ENCODE results near the gene WNT10A. TPM values are rescaled to one million over a fixed set of nuclear protein-coding genes. Genes with fewer than 3 reads are reported as not detected.

The WNT10A gene
- total RNA-seq, 1 donor from 2014 or later = 2.4 TPM

- FAIRE-seq (no peak), DNase-seq (ENCODE audit: low read depth) (no peak)
- TF ChIP-seq, protein P1, sequence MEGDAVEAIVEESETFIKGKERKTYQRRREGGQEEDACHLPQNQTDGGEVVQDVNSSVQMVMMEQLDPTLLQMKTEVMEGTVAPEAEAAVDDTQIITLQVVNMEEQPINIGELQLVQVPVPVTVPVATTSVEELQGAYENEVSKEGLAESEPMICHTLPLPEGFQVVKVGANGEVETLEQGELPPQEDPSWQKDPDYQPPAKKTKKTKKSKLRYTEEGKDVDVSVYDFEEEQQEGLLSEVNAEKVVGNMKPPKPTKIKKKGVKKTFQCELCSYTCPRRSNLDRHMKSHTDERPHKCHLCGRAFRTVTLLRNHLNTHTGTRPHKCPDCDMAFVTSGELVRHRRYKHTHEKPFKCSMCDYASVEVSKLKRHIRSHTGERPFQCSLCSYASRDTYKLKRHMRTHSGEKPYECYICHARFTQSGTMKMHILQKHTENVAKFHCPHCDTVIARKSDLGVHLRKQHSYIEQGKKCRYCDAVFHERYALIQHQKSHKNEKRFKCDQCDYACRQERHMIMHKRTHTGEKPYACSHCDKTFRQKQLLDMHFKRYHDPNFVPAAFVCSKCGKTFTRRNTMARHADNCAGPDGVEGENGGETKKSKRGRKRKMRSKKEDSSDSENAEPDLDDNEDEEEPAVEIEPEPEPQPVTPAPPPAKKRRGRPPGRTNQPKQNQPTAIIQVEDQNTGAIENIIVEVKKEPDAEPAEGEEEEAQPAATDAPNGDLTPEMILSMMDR (IDR thresholded peaks at IDR 0.05; ENCODE audit: insufficient read depth, low read length, severe bottlenecking) = no peak
- peaks cover 45% of the 10 kb centered on the region for H3K27me3 ChIP-seq (ENCODE audit: control insufficient read depth, insufficient read depth, low read length)
- H3K4me3 ChIP-seq (ENCODE audit: low read depth, low read length) = no peak overlapping the region
- H3K36me3 ChIP-seq (ENCODE audit: control insufficient read depth, insufficient read depth, low read length) = no peaks in the 10 kb centered on the region
Observed at GRCh38 chr2:218863021-218863520, 17.6 kb upstream of the WNT10A start.

- TF ChIP-seq, protein P1 (IDR thresholded peaks at IDR 0.05; ENCODE audit: insufficient read depth, low read length, severe bottlenecking) = no peak
- Histone ChIP-seq H3K27me3 (ENCODE audit: control insufficient read depth, insufficient read depth, low read length) (peaks cover 28% of the 10 kb centered on the region), H3K36me3 (ENCODE audit: control insufficient read depth, insufficient read depth, low read length) (no peaks in the 10 kb centered on the region), H3K4me3 (ENCODE audit: low read depth, low read length) (no peak overlapping the region)
- FAIRE-seq = no peak
- no peak for DNase-seq (ENCODE audit: low read depth)
Observed at GRCh38 chr2:218865396-218865795, 15.3 kb upstream of the WNT10A start.

DNA sequence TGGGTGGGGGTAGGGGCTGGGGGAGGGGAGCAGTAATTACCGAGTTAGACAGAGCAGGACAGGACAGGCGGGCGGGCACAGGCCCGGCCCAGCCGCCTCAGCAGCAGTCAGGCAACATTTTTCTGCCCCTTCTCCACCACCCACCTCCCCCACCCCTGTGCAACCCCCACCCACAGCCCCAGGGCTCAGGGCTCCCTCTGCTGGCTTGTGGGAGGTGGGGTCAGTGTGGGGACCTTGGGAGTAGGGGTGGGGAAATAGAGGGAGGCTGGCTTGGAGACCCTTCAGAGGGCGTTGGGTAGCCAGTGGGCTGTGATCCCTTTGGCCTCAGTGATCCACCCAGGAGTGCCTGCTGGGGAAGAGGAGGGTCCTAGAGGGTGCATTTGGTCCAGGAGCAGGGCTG lies 14.7 kb upstream of the WNT10A start:
- H3K27me3 ChIP-seq (ENCODE audit: control insufficient read depth, insufficient read depth, low read length) = peaks cover 22% of the 10 kb centered on the region
- FAIRE-seq (no peak), DNase-seq (ENCODE audit: low read depth) (no peak)
- no peak overlapping the region for H3K4me3 ChIP-seq (ENCODE audit: low read depth, low read length)
- TF ChIP-seq, protein P1 (IDR thresholded peaks at IDR 0.05; ENCODE audit: insufficient read depth, low read length, severe bottlenecking) = no peak
- H3K36me3 ChIP-seq (ENCODE audit: control insufficient read depth, insufficient read depth, low read length) = no peaks in the 10 kb centered on the region

GRCh38 chr2:218867900-218868299 lies 12.8 kb upstream of the WNT10A start:
- H3K4me3 ChIP-seq (ENCODE audit: low read depth, low read length) = no peak overlapping the region
- FAIRE-seq (no peak), DNase-seq (ENCODE audit: low read depth) (no peak)
- peaks cover 18% of the 10 kb centered on the region for H3K27me3 ChIP-seq (ENCODE audit: control insufficient read depth, insufficient read depth, low read length)
- no peaks in the 10 kb centered on the region for H3K36me3 ChIP-seq (ENCODE audit: control insufficient read depth, insufficient read depth, low read length)
- TF ChIP-seq, protein P1 (IDR thresholded peaks at IDR 0.05; ENCODE audit: insufficient read depth, low read length, severe bottlenecking) = no peak

DNA sequence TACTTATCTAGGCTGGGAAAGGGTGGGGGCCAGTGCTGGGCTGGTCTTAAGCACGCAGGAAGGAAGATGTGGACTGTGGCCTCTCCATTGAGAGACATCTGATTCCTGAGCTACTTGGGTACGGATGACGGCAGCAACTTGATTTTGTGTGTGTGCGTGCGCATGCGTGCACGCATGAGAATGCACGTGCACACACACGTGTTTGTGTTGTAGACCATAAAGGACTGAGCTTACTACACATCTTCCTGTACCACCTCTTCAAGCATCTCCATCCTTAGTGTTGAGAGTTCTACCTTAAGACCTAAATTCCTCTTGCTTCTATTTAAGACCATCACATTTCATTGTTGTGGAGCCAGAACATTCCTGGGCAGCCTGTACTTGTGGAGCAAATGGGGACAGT lies 11.6 kb upstream of the WNT10A start:
- FAIRE-seq = peak; percentile 76
- peaks cover 16% of the 10 kb centered on the region for H3K27me3 ChIP-seq (ENCODE audit: control insufficient read depth, insufficient read depth, low read length)
- no peak overlapping the region for H3K4me3 ChIP-seq (ENCODE audit: low read depth, low read length)
- TF ChIP-seq, protein P1 (IDR thresholded peaks at IDR 0.05; ENCODE audit: insufficient read depth, low read length, severe bottlenecking) = no peak
- no peak for DNase-seq (ENCODE audit: low read depth)
- H3K36me3 ChIP-seq (ENCODE audit: control insufficient read depth, insufficient read depth, low read length) = no peaks in the 10 kb centered on the region

GRCh38 chr2:218870984-218871344 lies 9.7 kb upstream of the WNT10A start:
- Histone ChIP-seq H3K36me3 (ENCODE audit: control insufficient read depth, insufficient read depth, low read length) (no peaks in the 10 kb centered on the region), H3K4me3 (ENCODE audit: low read depth, low read length) (no peak overlapping the region), H3K27me3 (ENCODE audit: control insufficient read depth, insufficient read depth, low read length) (peaks cover 21% of the 10 kb centered on the region)
- FAIRE-seq = no peak
- TF ChIP-seq, protein P1 (IDR thresholded peaks at IDR 0.05; ENCODE audit: insufficient read depth, low read length, severe bottlenecking) = no peak
- no peak for DNase-seq (ENCODE audit: low read depth)
